HL-60 (cell line): ENCODE data around the gene MEG3.

ENCODE experiments used
- DNase-seq, 2 experiments: peaks; one replicate each; pipeline ENCODE4 v3.0.0-alpha.2; 2010 to 2020; ENCODE audit warnings: low read depth in 1 of 2, low spot score in 1 of 2
- H3K27ac ChIP-seq: fragments of 250-450 bp; sonication (Bioruptor Pico); replicated peaks from 2 replicates; pipeline ENCODE4 v1.5.1; 2020; ENCODE audit warnings: mild to moderate bottlenecking, moderate library complexity
- H3K27me3 ChIP-seq: fragments of 250-450 bp; sonication (Bioruptor Pico); 2 replicates; pipeline ENCODE4 v1.5.1; 2021; ENCODE audit warnings: mild to moderate bottlenecking, moderate library complexity; ENCODE audit not compliant: insufficient read depth, poor library complexity, severe bottlenecking
- H3K4me3 ChIP-seq: replicated peaks from 2 replicates; pipeline ENCODE4 v1.5.1; 2011; ENCODE audit warnings: mild to moderate bottlenecking, control low read depth, low read length; ENCODE audit not compliant: insufficient read depth
- GABPA ChIP-seq: IDR thresholded peaks from 2 replicates; pipeline ENCODE4 v1.6.1; 2012; ENCODE audit warnings: low read depth
- POLR2AphosphoS5 ChIP-seq: IDR thresholded peaks from 2 replicates; pipeline ENCODE4 v1.6.1; 2012; ENCODE audit warnings: low read depth
- SPI1 ChIP-seq: IDR thresholded peaks from 2 replicates; pipeline ENCODE4 v1.6.1; 2012; ENCODE audit warnings: low read depth, mild to moderate bottlenecking, borderline replicate concordance
- long read RNA-seq: library from polyadenylated mRNA; unstranded; transcript quantifications from one replicate; pipeline ENCODE4 v2.0.0, GENCODE V29; 2020
- TF ChIP-seq, protein P1 (sequence below): IDR thresholded peaks from one replicate; pipeline ENCODE4 v1.5.1; 2011; ENCODE audit warnings: low read length, control low read depth, inconsistent platforms; ENCODE audit not compliant: insufficient read depth
- TF ChIP-seq, protein P2 (sequence below): IDR thresholded peaks from 2 replicates; pipeline ENCODE4 v1.6.1; 2012; ENCODE audit warnings: low read depth; ENCODE audit not compliant: insufficient replicate concordance

Gene MEG3
- long read RNA-seq = 0 reads

DNA sequence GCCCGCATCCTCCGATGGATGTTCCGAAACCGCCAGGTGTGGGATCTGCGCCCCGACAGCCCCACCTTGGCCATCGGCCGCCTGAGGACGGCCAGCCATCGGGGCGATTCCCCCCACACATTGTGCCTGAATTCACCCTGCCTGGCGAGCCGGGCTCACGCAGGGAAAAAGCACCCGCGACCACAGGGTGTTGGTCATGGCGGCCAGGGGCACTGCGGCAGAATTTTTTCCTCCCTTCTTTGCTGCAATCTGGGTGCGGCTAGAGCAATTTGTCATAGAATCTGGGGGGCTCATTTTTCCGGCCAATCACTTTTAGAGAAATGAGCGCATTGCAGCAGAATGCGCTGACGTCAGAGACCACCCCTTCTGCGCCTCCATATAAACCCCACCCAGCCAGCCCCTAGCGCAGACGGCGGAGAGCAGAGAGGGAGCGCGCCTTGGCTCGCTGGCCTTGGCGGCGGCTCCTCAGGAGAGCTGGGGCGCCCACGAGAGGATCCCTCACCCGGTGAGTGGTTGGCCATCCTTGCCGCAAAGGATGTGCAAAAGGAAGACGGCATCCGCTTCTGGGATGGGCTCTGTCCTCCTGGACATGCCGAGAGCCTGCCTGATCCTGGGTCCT is at the start of gene MEG3:
Gene MEG3 (plus strand): TSS at position 406 of the 619 bp plus-strand sequence.
- no peak within 1 kb of the TSS for H3K27ac ChIP-seq
- peaks cover 8% of the 10 kb centered on the region for H3K27me3 ChIP-seq
- TF ChIP-seq GABPA (no peak), SPI1 (no peak), POLR2AphosphoS5 (no peak)
- TF ChIP-seq, protein P1, sequence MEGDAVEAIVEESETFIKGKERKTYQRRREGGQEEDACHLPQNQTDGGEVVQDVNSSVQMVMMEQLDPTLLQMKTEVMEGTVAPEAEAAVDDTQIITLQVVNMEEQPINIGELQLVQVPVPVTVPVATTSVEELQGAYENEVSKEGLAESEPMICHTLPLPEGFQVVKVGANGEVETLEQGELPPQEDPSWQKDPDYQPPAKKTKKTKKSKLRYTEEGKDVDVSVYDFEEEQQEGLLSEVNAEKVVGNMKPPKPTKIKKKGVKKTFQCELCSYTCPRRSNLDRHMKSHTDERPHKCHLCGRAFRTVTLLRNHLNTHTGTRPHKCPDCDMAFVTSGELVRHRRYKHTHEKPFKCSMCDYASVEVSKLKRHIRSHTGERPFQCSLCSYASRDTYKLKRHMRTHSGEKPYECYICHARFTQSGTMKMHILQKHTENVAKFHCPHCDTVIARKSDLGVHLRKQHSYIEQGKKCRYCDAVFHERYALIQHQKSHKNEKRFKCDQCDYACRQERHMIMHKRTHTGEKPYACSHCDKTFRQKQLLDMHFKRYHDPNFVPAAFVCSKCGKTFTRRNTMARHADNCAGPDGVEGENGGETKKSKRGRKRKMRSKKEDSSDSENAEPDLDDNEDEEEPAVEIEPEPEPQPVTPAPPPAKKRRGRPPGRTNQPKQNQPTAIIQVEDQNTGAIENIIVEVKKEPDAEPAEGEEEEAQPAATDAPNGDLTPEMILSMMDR = no peak
- TF ChIP-seq, protein P2, sequence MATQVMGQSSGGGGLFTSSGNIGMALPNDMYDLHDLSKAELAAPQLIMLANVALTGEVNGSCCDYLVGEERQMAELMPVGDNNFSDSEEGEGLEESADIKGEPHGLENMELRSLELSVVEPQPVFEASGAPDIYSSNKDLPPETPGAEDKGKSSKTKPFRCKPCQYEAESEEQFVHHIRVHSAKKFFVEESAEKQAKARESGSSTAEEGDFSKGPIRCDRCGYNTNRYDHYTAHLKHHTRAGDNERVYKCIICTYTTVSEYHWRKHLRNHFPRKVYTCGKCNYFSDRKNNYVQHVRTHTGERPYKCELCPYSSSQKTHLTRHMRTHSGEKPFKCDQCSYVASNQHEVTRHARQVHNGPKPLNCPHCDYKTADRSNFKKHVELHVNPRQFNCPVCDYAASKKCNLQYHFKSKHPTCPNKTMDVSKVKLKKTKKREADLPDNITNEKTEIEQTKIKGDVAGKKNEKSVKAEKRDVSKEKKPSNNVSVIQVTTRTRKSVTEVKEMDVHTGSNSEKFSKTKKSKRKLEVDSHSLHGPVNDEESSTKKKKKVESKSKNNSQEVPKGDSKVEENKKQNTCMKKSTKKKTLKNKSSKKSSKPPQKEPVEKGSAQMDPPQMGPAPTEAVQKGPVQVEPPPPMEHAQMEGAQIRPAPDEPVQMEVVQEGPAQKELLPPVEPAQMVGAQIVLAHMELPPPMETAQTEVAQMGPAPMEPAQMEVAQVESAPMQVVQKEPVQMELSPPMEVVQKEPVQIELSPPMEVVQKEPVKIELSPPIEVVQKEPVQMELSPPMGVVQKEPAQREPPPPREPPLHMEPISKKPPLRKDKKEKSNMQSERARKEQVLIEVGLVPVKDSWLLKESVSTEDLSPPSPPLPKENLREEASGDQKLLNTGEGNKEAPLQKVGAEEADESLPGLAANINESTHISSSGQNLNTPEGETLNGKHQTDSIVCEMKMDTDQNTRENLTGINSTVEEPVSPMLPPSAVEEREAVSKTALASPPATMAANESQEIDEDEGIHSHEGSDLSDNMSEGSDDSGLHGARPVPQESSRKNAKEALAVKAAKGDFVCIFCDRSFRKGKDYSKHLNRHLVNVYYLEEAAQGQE = no peak
- H3K4me3 ChIP-seq = no peak within 1 kb of the TSS
- DNase-seq = no peak

DNA sequence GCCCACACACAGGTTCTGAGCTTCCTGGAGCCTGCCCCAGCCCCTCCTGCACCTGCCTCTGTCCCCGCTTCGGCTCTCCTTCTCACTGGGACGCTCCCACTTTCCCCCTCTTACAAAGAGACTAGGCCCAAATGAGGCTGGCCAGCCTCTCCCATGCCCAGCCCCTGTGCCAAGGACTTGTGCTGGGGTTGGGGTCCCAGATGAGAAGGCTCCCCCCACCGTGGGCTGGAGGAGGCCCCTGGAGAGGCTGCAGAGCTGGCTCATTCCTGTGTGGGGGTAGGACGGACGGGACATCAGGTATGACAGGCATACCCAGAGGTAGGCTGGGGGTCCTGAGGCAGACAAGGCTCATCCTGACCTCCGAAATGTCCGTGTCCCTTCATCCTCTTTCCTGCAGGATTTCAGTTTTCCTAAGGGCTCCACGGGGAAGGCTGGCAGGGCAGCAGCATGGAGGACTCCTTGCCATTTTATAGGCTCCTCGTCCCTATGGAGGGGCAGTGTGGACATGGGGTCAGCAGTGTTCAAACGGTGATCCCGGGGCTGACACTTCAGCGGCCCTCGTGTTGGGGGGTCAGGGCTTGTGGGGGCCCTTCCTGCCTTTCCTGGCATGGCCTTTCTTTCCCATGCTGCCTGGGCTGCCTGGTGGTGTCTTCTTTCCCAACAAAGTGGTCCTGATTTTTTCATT is 49.1 kb upstream of the MEG3 start:
- no peak for DNase-seq
- Histone ChIP-seq H3K4me3 (no peak overlapping the region), H3K27ac (no peak overlapping the region), H3K27me3 (no peaks in the 10 kb centered on the region)
- no peak for TF ChIP-seq SPI1
- TF ChIP-seq, protein P2 = no peak
- TF ChIP-seq POLR2AphosphoS5 = no peak
- TF ChIP-seq, protein P1 = no peak
- no peak for TF ChIP-seq GABPA

DNA sequence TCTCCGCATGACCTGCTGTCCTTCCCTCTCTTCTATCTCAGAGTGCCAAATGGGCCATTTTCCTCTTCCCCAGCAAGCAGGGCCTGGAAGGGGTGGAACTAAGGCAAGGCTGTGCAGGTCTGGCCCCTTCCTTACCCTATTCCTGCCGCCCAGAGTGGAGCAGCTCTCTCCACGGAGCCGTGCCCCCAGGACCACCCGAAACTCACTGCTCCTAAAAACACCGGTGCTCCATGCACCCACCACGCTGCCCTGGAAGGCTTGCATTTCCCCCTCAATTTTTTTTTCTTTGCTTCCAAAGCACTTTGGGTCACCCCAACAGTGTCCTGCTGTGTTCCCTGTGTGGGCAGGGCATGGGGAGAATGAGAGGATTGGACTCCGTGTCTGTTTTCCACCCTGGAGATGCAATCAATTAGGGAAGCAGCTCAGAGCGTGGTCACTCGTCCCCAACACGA is 48.5 kb upstream of the MEG3 start:
- Histone ChIP-seq H3K4me3 (no peak overlapping the region), H3K27me3 (no peaks in the 10 kb centered on the region), H3K27ac (no peak overlapping the region)
- TF ChIP-seq SPI1 = no peak
- TF ChIP-seq, protein P1 = no peak
- TF ChIP-seq, protein P2 = no peak
- TF ChIP-seq GABPA = no peak
- no peak for TF ChIP-seq POLR2AphosphoS5
- DNase-seq = no peak
